OCI-LY7 (cell line): ENCODE data around the gene FBN1. TPM values are rescaled to one million over a fixed set of nuclear protein-coding genes. Genes with fewer than 3 reads are reported as not detected.

Source experiments
- BruUV-seq: library from RNA; stranded (reverse); fragments of 400-500 nt; replicated peaks from 2 replicates; lab custom pipeline; 2021; lab: Mats Ljungman, UMichigan
- CTCF ChIA-PET: fragments of 300-600 bp; sonication (Branson Sonifier 250); formaldehyde crosslinking; loops from one replicate; lab custom pipeline; 2022; ENCODE audit warnings: antibody characterized with exemption; ENCODE audit not compliant: unreplicated experiment; lab: Charles Lee
- POLR2A ChIA-PET: fragments of 300-600 bp; sonication (Branson Sonifier 250); formaldehyde crosslinking; loops from one replicate; lab custom pipeline; 2022; ENCODE audit warnings: antibody characterized with exemption; lab: Charles Lee
- DNase-seq: peaks from one replicate; pipeline ENCODE4 v3.0.0-alpha.2; 2015; ENCODE audit warnings: low spot score
- H2AFZ ChIP-seq: fragments of 200-600 bp; sonication (generic), shearing (Covaris generic); 2 replicates; pipeline ENCODE4 v1.6.1; 2014; ENCODE audit warnings: mild to moderate bottlenecking, antibody characterized with exemption, low read length, moderate library complexity
- H3K27ac ChIP-seq: fragments of 200-600 bp; sonication (generic); 2 replicates; pipeline ENCODE4 v1.5.1; 2014; ENCODE audit warnings: mixed run types, low read depth, mild to moderate bottlenecking, moderate library complexity, low read length, inconsistent platforms; ENCODE audit not compliant: poor library complexity, severe bottlenecking
- H3K36me3 ChIP-seq: fragments of 200-600 bp; sonication (generic); 2 replicates; pipeline ENCODE4 v1.6.1; 2014; ENCODE audit warnings: mild to moderate bottlenecking, antibody characterized with exemption, low read length, moderate library complexity, mixed read lengths; ENCODE audit not compliant: insufficient read depth
- H3K4me1 ChIP-seq: fragments of 200-600 bp; sonication (generic); 2 replicates; pipeline ENCODE4 v1.5.1; 2014; ENCODE audit warnings: mild to moderate bottlenecking, low read length; ENCODE audit not compliant: insufficient read depth, poor library complexity, severe bottlenecking
- H3K4me2 ChIP-seq: fragments of 200-600 bp; sonication (generic); 2 replicates; pipeline ENCODE4 v1.6.1; 2014; ENCODE audit warnings: mild to moderate bottlenecking, low read length
- H3K4me3 ChIP-seq: fragments of 200-600 bp; sonication (generic); 2 replicates; pipeline ENCODE4 v1.5.1; 2014; ENCODE audit warnings: mild to moderate bottlenecking, low read depth, low read length; ENCODE audit not compliant: poor library complexity, severe bottlenecking
- H3K79me2 ChIP-seq: fragments of 200-600 bp; sonication (generic); 2 replicates; pipeline ENCODE4 v1.6.1; 2016; ENCODE audit warnings: low read depth, mild to moderate bottlenecking, low read length, moderate library complexity, mixed read lengths; ENCODE audit not compliant: insufficient read depth
- H3K9me2 ChIP-seq: fragments of 200-600 bp; sonication (generic); 2 replicates; pipeline ENCODE4 v1.6.1; 2016; ENCODE audit warnings: mild to moderate bottlenecking, low read length, mixed read lengths; ENCODE audit not compliant: insufficient read depth
- H3K9me3 ChIP-seq: fragments of 200-600 bp; sonication (generic); 2 replicates; pipeline ENCODE4 v1.6.1; 2014; ENCODE audit warnings: mild to moderate bottlenecking, mixed run types, low read length, mixed read lengths
- H4K20me1 ChIP-seq: fragments of 200-600 bp; sonication (generic); 2 replicates; pipeline ENCODE4 v1.6.1; 2014; ENCODE audit warnings: mild to moderate bottlenecking, antibody characterized with exemption, low read length, moderate library complexity, mixed read lengths; ENCODE audit not compliant: insufficient read depth
- CTCF ChIP-seq: fragments of 200-600 bp; sonication (generic); conservative IDR thresholded peaks from 2 replicates; pipeline ENCODE4 v1.5.1; 2014; ENCODE audit warnings: mild to moderate bottlenecking, antibody characterized with exemption, low read length, moderate library complexity, mixed read lengths
- EZH2phosphoT487 ChIP-seq: fragments of 200-600 bp; sonication (generic); IDR thresholded peaks from 2 replicates; pipeline ENCODE4 v1.6.1; 2018; ENCODE audit warnings: low read depth, borderline replicate concordance, mild to moderate bottlenecking, mixed run types, antibody characterized with exemption, low read length, moderate library complexity, mixed read lengths
- intact Hi-C: fragments of 100-400 bp; cut with micrococcal nuclease; formaldehyde crosslinking; loops from one replicate; pipeline ENCODE4 v1.10.0; 2022; ENCODE audit not compliant: unreplicated experiment
- total RNA-seq, 2 experiments: library from RNA; depleted of rRNA in 1 of 2; stranded (reverse); fragments of >200 nt in 1 of 2; shearing (Covaris generic) in 1 of 2; gene quantifications; 2 replicates each; pipeline ENCODE4 v1.2.3, GENCODE V29; 2014 to 2022

Gene FBN1
- total RNA-seq, 2 experiments from 2014 or later, result 0.68 to 1.0 TPM

GRCh38 chr15:48550822-48551525 is 94.5 kb downstream of the FBN1 start:
- Histone ChIP-seq H3K79me2 (no peaks in the 10 kb centered on the region), H2AFZ (no peak overlapping the region), H3K9me3 (no peaks in the 10 kb centered on the region), H3K4me1 (no peaks in the 10 kb centered on the region), H3K36me3 (no peaks in the 10 kb centered on the region), H3K4me2 (no peak overlapping the region), H3K27ac (no peak overlapping the region), H4K20me1 (no peaks in the 10 kb centered on the region), H3K9me2 (no peaks in the 10 kb centered on the region), H3K4me3 (no peak overlapping the region)
- TF ChIP-seq CTCF (no peak), EZH2phosphoT487 (no peak)
- BruUV-seq, result no TSS peak
- no peak for DNase-seq
- intact Hi-C loops, result no loop called here
- ChIA-PET POLR2A (no interaction called here), CTCF (no interaction called here)

GRCh38 chr15:48548455-48548854 is 97.1 kb downstream of the FBN1 start:
- Histone ChIP-seq H3K27ac (no peak overlapping the region), H3K79me2 (no peaks in the 10 kb centered on the region), H3K9me3 (no peaks in the 10 kb centered on the region), H4K20me1 (no peaks in the 10 kb centered on the region), H3K9me2 (no peaks in the 10 kb centered on the region), H3K36me3 (no peaks in the 10 kb centered on the region), H2AFZ (no peak overlapping the region), H3K4me1 (no peaks in the 10 kb centered on the region), H3K4me3 (no peak overlapping the region), H3K4me2 (no peak overlapping the region)
- TF ChIP-seq CTCF (no peak), EZH2phosphoT487 (no peak)
- ChIA-PET POLR2A (no interaction called here), CTCF (no interaction called here)
- intact Hi-C loops, result no loop called here
- DNase-seq, result no peak
- no TSS peak for BruUV-seq

- no peak overlapping the region for H3K4me3 ChIP-seq
- intact Hi-C loops, result no loop called here
- no peak overlapping the region for H3K4me2 ChIP-seq
- no peaks in the 10 kb centered on the region for H3K79me2 ChIP-seq
- BruUV-seq, result no TSS peak
- no peak overlapping the region for H3K27ac ChIP-seq
- no peaks in the 10 kb centered on the region for H4K20me1 ChIP-seq
- H3K9me2 ChIP-seq, result no peaks in the 10 kb centered on the region
- H3K9me3 ChIP-seq, result no peaks in the 10 kb centered on the region
- H3K36me3 ChIP-seq, result no peaks in the 10 kb centered on the region
- no peak overlapping the region for H2AFZ ChIP-seq
- ChIA-PET CTCF (no interaction called here), POLR2A (no interaction called here)
- TF ChIP-seq CTCF, result no peak
- TF ChIP-seq EZH2phosphoT487, result no peak
- DNase-seq, result no peak
- H3K4me1 ChIP-seq, result no peaks in the 10 kb centered on the region
These were observed 98.2 kb downstream of the FBN1 start for GRCh38 chr15:48547286-48547685.
